Measurements from ENCODE around the gene DUSP2. TPM values are rescaled to one million over a fixed set of nuclear protein-coding genes. Genes with fewer than 3 reads are reported as not detected.
"Not testable (repeated sequence)": the region's sequence is repeated elsewhere in the genome, so short reads cannot be mapped to it uniquely, and the experiment has no call there.

Gene DUSP2
- total RNA-seq, 1 experiment from 2014 or later: 1.4 TPM

DNA sequence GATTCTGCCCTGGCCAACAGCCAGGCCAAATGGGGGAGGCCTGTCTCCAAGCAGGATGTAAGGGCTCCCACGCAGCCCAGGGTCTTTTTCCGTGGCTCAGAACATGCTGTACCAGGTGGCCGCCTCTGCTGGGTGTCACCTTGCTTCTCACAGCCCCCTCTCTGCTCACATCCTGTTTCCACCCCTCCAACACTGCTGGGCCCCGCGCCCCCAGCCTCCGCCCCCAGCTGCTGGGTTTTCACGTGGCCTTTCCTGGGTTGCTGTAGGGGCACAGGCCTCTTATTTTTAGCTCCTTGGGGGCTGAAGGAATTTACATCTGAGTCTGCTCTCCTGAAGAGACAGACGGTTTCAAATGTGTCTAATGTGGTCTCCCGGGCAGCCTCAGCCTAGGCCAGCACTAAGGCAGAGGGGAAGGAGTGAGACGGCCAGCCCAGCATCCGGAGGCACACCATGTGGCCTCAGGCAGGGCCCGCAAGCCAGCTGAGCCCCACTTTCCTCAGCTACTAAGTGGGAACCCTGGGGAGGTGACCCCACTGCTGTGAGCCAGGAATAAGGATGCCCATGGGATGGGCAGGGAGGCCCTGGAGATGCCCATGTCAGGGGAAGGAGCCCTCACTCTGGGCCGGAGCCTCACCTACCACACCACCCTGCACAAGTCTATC, 18.7 kb upstream of the DUSP2 start:
- no TSS peak for BruUV-seq (replicated peaks)
- no peaks in the 10 kb centered on the region for H3K36me3 ChIP-seq (ENCODE audit: insufficient read depth, low read length, poor library complexity, severe bottlenecking)
- DNase-seq (ENCODE audit: low spot score): no peak
- peaks cover under 1% of the 10 kb centered on the region for H3K4me1 ChIP-seq (ENCODE audit: insufficient read depth, low read length, poor library complexity, severe bottlenecking)
- no peaks in the 10 kb centered on the region for H3K27me3 ChIP-seq (replicated peaks; ENCODE audit: insufficient read depth, low read depth, low read length, poor library complexity)
- ChIA-PET POLR2A (ENCODE audit: low non-redundant PET) (no interaction called here), CTCF (no interaction called here)
- intact Hi-C loops (cut with micrococcal nuclease; ENCODE audit: unreplicated experiment): no loop called here
- H3K9me3 ChIP-seq (ENCODE audit: low read depth, low read length, poor library complexity, severe bottlenecking): no peaks in the 10 kb centered on the region
- TF ChIP-seq, protein P1, sequence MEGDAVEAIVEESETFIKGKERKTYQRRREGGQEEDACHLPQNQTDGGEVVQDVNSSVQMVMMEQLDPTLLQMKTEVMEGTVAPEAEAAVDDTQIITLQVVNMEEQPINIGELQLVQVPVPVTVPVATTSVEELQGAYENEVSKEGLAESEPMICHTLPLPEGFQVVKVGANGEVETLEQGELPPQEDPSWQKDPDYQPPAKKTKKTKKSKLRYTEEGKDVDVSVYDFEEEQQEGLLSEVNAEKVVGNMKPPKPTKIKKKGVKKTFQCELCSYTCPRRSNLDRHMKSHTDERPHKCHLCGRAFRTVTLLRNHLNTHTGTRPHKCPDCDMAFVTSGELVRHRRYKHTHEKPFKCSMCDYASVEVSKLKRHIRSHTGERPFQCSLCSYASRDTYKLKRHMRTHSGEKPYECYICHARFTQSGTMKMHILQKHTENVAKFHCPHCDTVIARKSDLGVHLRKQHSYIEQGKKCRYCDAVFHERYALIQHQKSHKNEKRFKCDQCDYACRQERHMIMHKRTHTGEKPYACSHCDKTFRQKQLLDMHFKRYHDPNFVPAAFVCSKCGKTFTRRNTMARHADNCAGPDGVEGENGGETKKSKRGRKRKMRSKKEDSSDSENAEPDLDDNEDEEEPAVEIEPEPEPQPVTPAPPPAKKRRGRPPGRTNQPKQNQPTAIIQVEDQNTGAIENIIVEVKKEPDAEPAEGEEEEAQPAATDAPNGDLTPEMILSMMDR (conservative IDR thresholded peaks at IDR 0.05; ENCODE audit: low read depth, low read length): no peak
- no peak for TF ChIP-seq EZH2 (IDR thresholded peaks at IDR 0.05; ENCODE audit: borderline replicate concordance, low read depth, low read length, poor library complexity, severe bottlenecking)
- H3K27ac ChIP-seq (ENCODE audit: low read depth, low read length, poor library complexity, severe bottlenecking): no peak overlapping the region
- H3K4me3 ChIP-seq (ENCODE audit: low read depth, low read length, poor library complexity, severe bottlenecking): no peak overlapping the region

DNA sequence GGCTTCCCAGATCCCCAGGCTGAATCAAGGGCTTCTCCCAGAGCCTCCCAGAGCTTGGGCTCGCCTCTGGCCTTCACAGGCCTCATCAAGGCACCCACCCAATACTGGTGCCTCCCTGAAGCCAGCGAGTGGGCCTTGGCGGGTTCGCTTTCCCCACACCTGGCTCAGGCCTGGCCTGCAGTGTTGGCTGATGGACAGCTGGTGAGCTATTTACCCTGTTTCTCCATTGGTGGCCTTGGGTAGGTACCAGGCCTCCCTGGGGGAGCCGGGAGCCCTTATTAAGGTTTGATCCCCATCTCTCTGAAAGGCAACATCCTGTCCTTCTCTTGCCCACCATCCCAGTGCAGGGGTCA, 18.2 kb upstream of the DUSP2 start:
- no TSS peak for BruUV-seq (replicated peaks)

DNA sequence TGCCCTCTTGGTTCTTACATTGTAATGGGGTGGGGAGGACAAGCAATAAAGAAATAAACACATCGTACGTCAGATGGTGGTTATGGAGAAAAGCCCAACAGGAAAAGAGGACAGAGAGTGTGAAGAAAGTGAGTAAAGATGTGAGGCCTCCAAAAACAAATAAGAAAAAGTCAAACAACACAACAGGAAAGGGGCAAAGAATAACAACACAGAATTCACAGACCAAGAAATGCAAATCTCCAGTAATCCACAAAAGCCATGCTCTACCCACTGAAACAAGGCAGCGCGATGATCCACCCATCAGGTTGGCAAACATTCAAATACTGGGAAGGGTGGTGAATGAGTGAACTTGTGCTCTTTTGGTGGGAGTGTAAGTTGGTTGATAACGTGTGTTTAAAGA, 16.7 kb upstream of the DUSP2 start:
- ChIA-PET CTCF (no interaction called here), POLR2A (ENCODE audit: low non-redundant PET) (no interaction called here)
- DNase-seq (ENCODE audit: low spot score): no peak
- no peak for TF ChIP-seq EZH2 (IDR thresholded peaks at IDR 0.05; ENCODE audit: borderline replicate concordance, low read depth, low read length, poor library complexity, severe bottlenecking)
- TF ChIP-seq, protein P1 (conservative IDR thresholded peaks at IDR 0.05; ENCODE audit: low read depth, low read length): no peak
- no peaks in the 10 kb centered on the region for H3K27me3 ChIP-seq (replicated peaks; ENCODE audit: insufficient read depth, low read depth, low read length, poor library complexity)
- no TSS peak for BruUV-seq (replicated peaks)
- H3K27ac ChIP-seq (ENCODE audit: low read depth, low read length, poor library complexity, severe bottlenecking): no peak overlapping the region
- peaks cover 18% of the 10 kb centered on the region for H3K4me1 ChIP-seq (ENCODE audit: insufficient read depth, low read length, poor library complexity, severe bottlenecking)
- intact Hi-C loops (cut with micrococcal nuclease; ENCODE audit: unreplicated experiment): no loop called here
- no peaks in the 10 kb centered on the region for H3K36me3 ChIP-seq (ENCODE audit: insufficient read depth, low read length, poor library complexity, severe bottlenecking)
- no peak overlapping the region for H3K4me3 ChIP-seq (ENCODE audit: low read depth, low read length, poor library complexity, severe bottlenecking)
- no peaks in the 10 kb centered on the region for H3K9me3 ChIP-seq (ENCODE audit: low read depth, low read length, poor library complexity, severe bottlenecking)

More for the DNA sequence above, 18.2 kb upstream of the DUSP2 start:
- Histone ChIP-seq H3K36me3 (ENCODE audit: insufficient read depth, low read length, poor library complexity, severe bottlenecking) (no peaks in the 10 kb centered on the region), H3K4me3 (ENCODE audit: low read depth, low read length, poor library complexity, severe bottlenecking) (no peak overlapping the region), H3K9me3 (ENCODE audit: low read depth, low read length, poor library complexity, severe bottlenecking) (no peaks in the 10 kb centered on the region), H3K4me1 (ENCODE audit: insufficient read depth, low read length, poor library complexity, severe bottlenecking) (peaks cover 3% of the 10 kb centered on the region), H3K27ac (ENCODE audit: low read depth, low read length, poor library complexity, severe bottlenecking) (no peak overlapping the region), H3K27me3 (replicated peaks; ENCODE audit: insufficient read depth, low read depth, low read length, poor library complexity) (no peaks in the 10 kb centered on the region)
- ChIA-PET POLR2A (ENCODE audit: low non-redundant PET) (no interaction called here), CTCF (no interaction called here)
- DNase-seq (ENCODE audit: low spot score): no peak
- intact Hi-C loops (cut with micrococcal nuclease; ENCODE audit: unreplicated experiment): no loop called here
- TF ChIP-seq EZH2 (IDR thresholded peaks at IDR 0.05; ENCODE audit: borderline replicate concordance, low read depth, low read length, poor library complexity, severe bottlenecking): no peak
- TF ChIP-seq, protein P1 (conservative IDR thresholded peaks at IDR 0.05; ENCODE audit: low read depth, low read length): no peak

DNA sequence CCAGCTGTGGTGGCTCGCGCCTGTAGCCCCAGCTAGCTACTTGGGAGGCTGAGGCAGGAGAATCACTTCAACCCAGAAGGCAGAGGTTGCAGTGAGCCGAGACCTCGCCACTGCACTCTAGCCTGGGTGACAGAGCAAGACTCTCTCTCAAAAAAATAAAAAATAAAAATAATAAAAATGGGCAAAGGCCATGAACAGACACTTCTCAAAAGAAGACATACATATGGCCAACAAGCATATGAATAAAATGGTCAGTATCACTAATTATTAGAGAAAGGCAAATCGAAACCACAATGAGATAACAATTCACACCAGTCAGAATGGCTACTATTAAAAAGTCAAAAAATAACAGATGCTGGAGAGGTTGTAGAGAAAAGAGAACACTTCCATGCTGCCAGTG, 15.1 kb upstream of the DUSP2 start:
- CTCF ChIA-PET; DNase-seq (ENCODE audit: low spot score); H3K27me3 ChIP-seq (replicated peaks; ENCODE audit: insufficient read depth, low read depth, low read length, poor library complexity); POLR2A ChIA-PET (ENCODE audit: low non-redundant PET); intact Hi-C loops (cut with micrococcal nuclease; ENCODE audit: unreplicated experiment); BruUV-seq (replicated peaks); H3K27ac ChIP-seq (ENCODE audit: low read depth, low read length, poor library complexity, severe bottlenecking); H3K4me3 ChIP-seq (ENCODE audit: low read depth, low read length, poor library complexity, severe bottlenecking); H3K9me3 ChIP-seq (ENCODE audit: low read depth, low read length, poor library complexity, severe bottlenecking); H3K36me3 ChIP-seq (ENCODE audit: insufficient read depth, low read length, poor library complexity, severe bottlenecking): not testable (repeated sequence)
- peaks cover 20% of the 10 kb centered on the region for H3K4me1 ChIP-seq (ENCODE audit: insufficient read depth, low read length, poor library complexity, severe bottlenecking)
